Stomach smooth muscle (tissue), 2 donors: ENCODE results near the gene TRPM3.

Source experiments
- H3K27ac ChIP-seq: one replicate; pipeline ENCODE4 v1.7.0; 2013; ENCODE audit warnings: mild to moderate bottlenecking, low read length, inconsistent platforms
- H3K27me3 ChIP-seq, 2 donors: one replicate each; pipeline ENCODE4 v1.7.0; 2013; ENCODE audit warnings: low read length in 2 of 2; ENCODE audit not compliant: insufficient read depth in 2 of 2, control insufficient read depth in 1 of 2
- H3K36me3 ChIP-seq, 2 donors: one replicate each; pipeline ENCODE4 v1.7.0; 2013; ENCODE audit warnings: low read length in 2 of 2; ENCODE audit not compliant: control insufficient read depth in 2 of 2, insufficient read depth in 2 of 2
- H3K4me1 ChIP-seq: one replicate; pipeline ENCODE4 v1.7.0; 2013; ENCODE audit warnings: low read length; ENCODE audit not compliant: control insufficient read depth, insufficient read depth
- H3K4me3 ChIP-seq, 2 donors: one replicate each; pipeline ENCODE4 v1.7.0; 2013; ENCODE audit warnings: low read length in 2 of 2
- H3K9ac ChIP-seq, 2 donors: one replicate each; pipeline ENCODE4 v1.7.0; 2013; ENCODE audit warnings: low read length in 2 of 2, mild to moderate bottlenecking in 1 of 2
- H3K9me3 ChIP-seq, 2 donors: one replicate each; pipeline ENCODE4 v1.7.0; 2013; ENCODE audit warnings: low read length in 2 of 2; ENCODE audit not compliant: control insufficient read depth in 2 of 2
- donor health status: healthy.
- donor health status: Pancreatic carcinoma.

The TRPM3 gene

DNA sequence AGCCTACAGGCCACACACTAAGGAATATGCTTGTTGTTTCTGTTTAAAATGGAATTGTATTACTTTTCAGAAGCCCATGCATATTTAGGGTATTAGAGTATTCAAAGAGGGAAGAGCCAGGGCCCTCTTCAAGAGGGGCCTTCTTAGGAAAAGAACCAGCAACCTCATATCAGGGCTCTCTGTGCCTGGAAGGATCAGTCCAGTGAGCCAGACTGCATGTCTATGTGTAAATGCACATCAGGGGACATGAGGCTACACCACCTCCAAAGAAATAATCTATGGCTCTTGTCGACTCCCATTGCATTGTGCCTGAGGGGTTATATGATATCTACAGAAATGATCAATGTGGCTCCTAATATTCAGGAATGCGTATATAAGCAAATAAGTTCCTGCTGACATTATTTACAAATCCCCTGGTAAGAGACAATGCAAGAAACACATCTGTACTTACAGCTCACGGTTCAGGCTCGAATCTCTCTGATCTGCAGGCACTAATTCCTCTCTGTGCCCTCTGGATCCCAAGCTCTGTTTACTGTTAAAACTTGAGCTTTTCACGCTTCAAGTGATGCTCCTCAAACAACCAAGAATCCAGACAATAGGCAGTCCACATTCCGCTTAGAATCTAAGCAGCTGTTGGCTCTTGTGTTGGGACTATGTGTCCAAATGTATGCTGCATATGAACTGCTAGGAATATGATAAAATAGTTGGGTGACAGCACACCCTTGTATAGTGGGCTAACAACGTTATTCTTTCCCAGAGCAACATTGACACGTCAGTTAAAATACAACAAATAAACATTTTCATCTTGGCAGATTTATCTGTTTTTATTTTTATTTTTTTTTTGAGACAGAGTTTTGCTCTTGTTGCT lies 556.7 kb downstream of the TRPM3 start:
- Histone ChIP-seq H3K9me3 (no peaks in the 10 kb centered on the region), H3K27ac (no peak overlapping the region), H3K27me3 (no peaks in the 10 kb centered on the region), H3K4me1 (no peaks in the 10 kb centered on the region), H3K4me3 (no peak overlapping the region), H3K36me3 (no peaks in the 10 kb centered on the region), H3K9ac (no peak overlapping the region)

DNA sequence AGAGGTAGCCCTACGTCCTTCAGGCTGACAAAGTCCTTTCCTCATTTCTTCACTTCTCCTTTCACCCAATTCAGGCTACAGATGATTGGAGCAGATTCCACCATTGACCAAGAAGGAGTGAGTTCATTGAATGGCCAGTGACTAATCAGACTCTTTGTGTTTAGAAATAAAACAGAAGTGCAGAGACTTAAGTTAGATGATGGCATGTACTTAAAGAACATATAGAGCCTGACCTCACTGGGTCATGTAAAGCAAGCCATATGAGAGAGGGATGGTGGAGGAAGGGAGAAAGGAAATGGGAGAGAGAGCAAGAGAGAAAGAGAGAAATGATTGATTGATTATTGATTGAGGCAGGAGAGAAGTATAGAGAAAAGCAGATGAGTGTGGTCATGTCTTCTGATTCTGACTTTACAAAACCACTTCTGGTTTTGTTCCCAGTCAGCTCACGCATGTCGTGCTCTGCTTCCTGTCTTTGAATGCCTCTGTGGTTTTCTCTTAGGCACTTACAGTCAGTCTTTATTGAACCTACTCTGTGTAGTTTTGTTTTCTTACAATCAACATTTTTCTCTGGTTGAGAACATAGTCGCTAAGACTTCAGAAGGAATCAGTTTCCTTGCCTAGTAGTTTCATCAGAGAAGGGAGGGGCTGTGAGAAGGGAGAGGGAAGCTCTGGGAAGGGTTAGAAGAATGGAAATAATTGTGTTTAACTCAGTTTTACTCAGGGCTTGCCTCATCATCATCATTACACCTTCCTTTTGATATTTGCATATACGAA lies 557.8 kb downstream of the TRPM3 start:
- H3K9ac ChIP-seq = no peak overlapping the region
- H3K9me3 ChIP-seq = no peaks in the 10 kb centered on the region
- no peak overlapping the region for H3K4me3 ChIP-seq
- no peaks in the 10 kb centered on the region for H3K36me3 ChIP-seq
- no peaks in the 10 kb centered on the region for H3K4me1 ChIP-seq
- H3K27ac ChIP-seq = peak overlapping the region; percentile 32
- no peaks in the 10 kb centered on the region for H3K27me3 ChIP-seq

DNA sequence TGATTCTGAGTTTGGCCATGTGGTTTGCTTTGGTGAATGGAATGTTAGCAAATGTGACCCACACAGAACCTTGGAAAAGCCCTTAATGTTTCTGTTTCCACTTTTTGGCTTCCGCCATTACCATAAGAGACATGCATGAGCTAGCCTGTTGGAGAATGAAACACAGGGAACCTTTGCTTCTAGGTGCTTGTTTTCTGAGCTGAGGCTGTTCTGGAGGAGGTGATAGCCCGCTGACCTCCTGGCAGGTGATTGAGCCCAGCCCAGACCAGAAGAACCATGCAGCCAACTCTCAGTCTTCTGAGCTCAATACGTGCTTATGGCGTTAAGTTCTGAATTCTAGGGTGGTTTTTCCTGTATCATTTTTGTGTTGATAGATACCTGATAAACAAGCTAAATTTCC lies 558.4 kb downstream of the TRPM3 start:
- Histone ChIP-seq H3K36me3 (no peaks in the 10 kb centered on the region), H3K27me3 (no peaks in the 10 kb centered on the region), H3K9ac (no peak overlapping the region), H3K27ac (peak overlapping the region; percentile 32), H3K9me3 (no peaks in the 10 kb centered on the region), H3K4me1 (no peaks in the 10 kb centered on the region), H3K4me3 (no peak overlapping the region)

DNA sequence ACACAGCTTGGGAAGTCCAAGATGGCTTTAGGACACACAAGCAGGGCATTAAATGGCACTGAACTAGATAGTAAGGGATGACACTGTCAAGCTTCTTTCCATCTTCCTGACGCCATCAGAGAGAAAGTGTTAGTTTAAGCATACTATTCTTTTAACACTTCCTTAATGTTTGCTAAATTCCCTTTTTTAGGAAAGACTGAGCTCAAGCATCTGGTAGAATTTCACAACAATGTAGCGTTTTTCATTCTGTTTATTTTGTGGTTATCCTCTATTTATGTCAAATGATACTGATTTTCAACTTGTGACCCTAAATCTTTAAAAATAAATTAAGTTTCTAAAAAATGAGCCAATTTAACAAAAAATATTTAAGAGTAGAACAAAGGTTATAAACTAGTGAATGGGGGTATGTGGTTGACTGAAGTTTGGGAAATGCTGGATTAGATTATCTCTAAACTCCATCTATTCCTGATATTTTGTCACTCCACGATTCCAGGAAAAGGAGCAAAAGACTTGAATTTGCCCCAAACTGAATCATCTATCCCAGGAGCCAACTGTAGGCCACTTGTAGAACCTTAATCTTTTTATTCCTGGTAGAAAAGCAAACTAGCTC lies 559.5 kb downstream of the TRPM3 start:
- Histone ChIP-seq H3K9me3 (no peaks in the 10 kb centered on the region), H3K27ac (peak overlapping the region; percentile 32), H3K4me1 (no peaks in the 10 kb centered on the region), H3K9ac (no peak overlapping the region), H3K4me3 (no peak overlapping the region), H3K36me3 (no peaks in the 10 kb centered on the region), H3K27me3 (no peaks in the 10 kb centered on the region)

- H3K27me3 ChIP-seq = no peaks in the 10 kb centered on the region
- no peaks in the 10 kb centered on the region for H3K36me3 ChIP-seq
- no peaks in the 10 kb centered on the region for H3K4me1 ChIP-seq
- no peak overlapping the region for H3K4me3 ChIP-seq
- H3K27ac ChIP-seq = no peak overlapping the region
- H3K9me3 ChIP-seq = no peaks in the 10 kb centered on the region
- H3K9ac ChIP-seq = no peak overlapping the region
Observed at GRCh38 chr9:70561111-70561510, 560.3 kb downstream of the TRPM3 start.

DNA sequence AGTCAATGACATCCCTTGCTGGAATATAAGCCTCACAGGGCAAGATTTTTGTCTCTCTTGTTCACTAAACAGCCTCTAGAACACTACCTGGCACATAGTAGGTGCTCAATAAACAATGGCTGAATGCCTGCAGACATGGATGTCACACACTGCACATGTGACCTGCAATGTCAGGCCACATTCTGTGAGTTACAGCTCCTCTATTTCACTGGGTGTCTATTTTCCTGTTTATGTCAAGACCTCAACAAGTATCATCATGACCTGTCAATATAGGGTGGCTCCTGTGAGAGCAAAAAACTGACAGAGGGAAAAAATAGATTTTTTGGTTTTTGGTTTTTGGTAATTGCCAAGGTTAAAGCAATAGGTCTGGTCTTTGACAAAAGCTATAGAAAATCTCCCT lies 562.3 kb downstream of the TRPM3 start:
- H3K27ac ChIP-seq = no peak overlapping the region
- H3K27me3 ChIP-seq = no peaks in the 10 kb centered on the region
- H3K4me1 ChIP-seq = peaks cover 13% of the 10 kb centered on the region
- H3K36me3 ChIP-seq = no peaks in the 10 kb centered on the region
- H3K9me3 ChIP-seq = no peaks in the 10 kb centered on the region
- H3K9ac ChIP-seq = no peak overlapping the region
- H3K4me3 ChIP-seq = no peak overlapping the region

- Histone ChIP-seq H3K9ac (no peak overlapping the region), H3K4me1 (peaks cover 15% of the 10 kb centered on the region), H3K27me3 (no peaks in the 10 kb centered on the region), H3K9me3 (no peaks in the 10 kb centered on the region), H3K27ac (no peak overlapping the region), H3K36me3 (no peaks in the 10 kb centered on the region), H3K4me3 (no peak overlapping the region)
Observed at GRCh38 chr9:70557661-70558369, 563.6 kb downstream of the TRPM3 start.

GRCh38 chr9:70556771-70557170 lies 564.6 kb downstream of the TRPM3 start:
- Histone ChIP-seq H3K4me1 (peaks cover 15% of the 10 kb centered on the region), H3K36me3 (no peaks in the 10 kb centered on the region), H3K27ac (no peak overlapping the region), H3K9me3 (no peaks in the 10 kb centered on the region), H3K27me3 (no peaks in the 10 kb centered on the region), H3K9ac (no peak overlapping the region), H3K4me3 (no peak overlapping the region)

DNA sequence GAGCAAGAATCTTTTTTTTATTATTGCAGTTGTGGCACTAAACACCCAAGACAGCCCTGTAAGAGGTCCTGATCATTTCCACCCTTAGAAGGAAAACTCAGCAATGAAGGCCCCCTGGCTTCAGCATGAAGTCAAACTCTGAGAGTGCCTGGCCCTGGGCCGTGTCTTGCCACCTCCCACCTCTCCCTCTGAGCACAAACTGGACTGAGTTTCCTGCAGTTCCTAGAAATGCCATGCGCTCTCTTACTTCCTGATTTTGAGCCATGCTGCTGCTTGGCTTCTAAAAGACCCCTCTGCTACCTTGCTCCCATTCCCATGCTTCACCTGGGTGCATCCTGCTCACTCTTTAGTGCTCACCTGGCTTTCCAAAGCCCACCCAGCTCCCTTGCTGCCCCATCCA lies 566.5 kb downstream of the TRPM3 start:
- no peaks in the 10 kb centered on the region for H3K9me3 ChIP-seq
- H3K27me3 ChIP-seq = no peaks in the 10 kb centered on the region
- no peaks in the 10 kb centered on the region for H3K36me3 ChIP-seq
- peaks cover 15% of the 10 kb centered on the region for H3K4me1 ChIP-seq
- H3K9ac ChIP-seq = no peak overlapping the region
- H3K4me3 ChIP-seq = no peak overlapping the region
- H3K27ac ChIP-seq = peak overlapping the region; percentile 24
